OCI-LY3 (cell line): ENCODE data around the gene CDX1.

Source experiments
- CTCF ChIP-seq: fragments of 200-600, 300-600 bp; sonication (generic); IDR thresholded peaks from 2 replicates; pipeline ENCODE4 v1.5.1; 2014; ENCODE audit warnings: antibody characterized with exemption, low read length, low read depth
- EZH2phosphoT487 ChIP-seq: fragments of 200-600 bp; shearing (Covaris generic); IDR thresholded peaks from 2 replicates; pipeline ENCODE4 v1.6.1; 2018; ENCODE audit warnings: antibody characterized with exemption, mixed run types, low read depth

GRCh38 chr5:150159031-150159430, 7.5 kb upstream of the CDX1 start:
- TF ChIP-seq CTCF (no peak), EZH2phosphoT487 (no peak)
